HK-2 (cell line): ENCODE measurements around the gene FRS3.

Source experiments
- DNase-seq: peaks from one replicate; pipeline ENCODE4 v3.0.0-alpha.2; 2018; ENCODE audit not compliant: unreplicated experiment

Gene FRS3

DNA sequence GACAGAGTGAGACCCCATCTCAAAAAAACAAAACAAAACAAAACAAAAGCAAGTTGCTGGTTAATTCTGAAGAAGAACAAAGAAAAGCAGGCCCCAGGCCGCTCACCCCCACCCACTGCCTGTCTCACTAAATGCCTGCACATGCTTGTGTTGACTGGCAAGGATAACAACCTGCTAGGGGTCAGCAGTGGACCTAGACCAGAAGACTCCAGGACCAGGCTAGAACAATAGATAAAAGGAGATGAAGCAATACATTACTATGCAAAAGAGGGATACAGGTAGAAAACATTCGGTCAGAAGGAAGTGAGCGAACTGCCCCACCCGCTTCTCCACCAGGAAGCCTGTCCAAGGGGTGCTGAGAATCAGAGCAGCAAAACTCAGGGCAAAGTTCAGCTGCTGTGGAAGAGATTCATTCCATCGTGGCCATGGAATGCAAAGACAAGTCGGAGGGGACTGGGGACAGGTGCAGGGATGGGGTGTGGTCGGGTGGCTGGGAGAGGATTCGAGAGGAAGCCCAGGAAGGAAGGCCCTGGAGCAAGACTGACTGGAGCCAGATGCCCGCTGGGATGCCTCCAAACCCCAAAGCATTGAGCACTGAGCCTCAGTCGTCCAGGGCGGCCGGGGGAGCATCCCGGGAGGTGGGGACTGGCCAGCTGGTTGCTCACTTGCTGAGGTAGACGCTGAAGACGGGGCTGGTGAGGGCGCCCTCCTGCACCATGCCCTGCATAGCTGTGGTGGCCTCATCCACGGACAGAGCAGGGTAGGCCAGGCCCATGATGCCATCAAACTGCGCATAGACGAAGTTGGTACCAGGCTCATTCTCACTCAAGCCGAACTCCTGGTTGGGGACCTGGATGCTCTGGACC lies 37.8 kb downstream of the FRS3 start:
- DNase-seq, result no peak

GRCh38 chr6:41740366-41741162 lies 39.1 kb downstream of the FRS3 start:
- DNase-seq, result no peak

DNA sequence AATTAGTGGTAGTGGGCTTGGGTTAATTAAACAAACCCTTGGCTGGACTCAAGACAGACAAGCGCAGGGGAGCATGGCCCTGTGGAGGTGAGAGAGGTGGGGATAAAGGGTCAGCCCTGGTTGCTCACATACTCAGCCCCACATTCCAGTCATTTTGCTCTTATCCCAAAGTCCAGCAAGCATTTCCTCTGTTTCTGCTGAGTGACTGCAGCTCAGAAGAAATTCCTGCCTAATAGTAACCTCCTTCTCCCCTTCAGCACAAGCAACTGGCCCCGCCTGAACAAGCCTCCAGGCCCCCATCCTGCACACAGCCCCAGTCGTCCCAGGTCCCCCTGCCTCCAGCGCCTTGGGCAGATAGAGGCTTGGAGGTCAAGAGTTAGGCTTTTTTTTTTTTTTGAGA lies 40.7 kb downstream of the FRS3 start:
- DNase-seq, result no peak

DNA sequence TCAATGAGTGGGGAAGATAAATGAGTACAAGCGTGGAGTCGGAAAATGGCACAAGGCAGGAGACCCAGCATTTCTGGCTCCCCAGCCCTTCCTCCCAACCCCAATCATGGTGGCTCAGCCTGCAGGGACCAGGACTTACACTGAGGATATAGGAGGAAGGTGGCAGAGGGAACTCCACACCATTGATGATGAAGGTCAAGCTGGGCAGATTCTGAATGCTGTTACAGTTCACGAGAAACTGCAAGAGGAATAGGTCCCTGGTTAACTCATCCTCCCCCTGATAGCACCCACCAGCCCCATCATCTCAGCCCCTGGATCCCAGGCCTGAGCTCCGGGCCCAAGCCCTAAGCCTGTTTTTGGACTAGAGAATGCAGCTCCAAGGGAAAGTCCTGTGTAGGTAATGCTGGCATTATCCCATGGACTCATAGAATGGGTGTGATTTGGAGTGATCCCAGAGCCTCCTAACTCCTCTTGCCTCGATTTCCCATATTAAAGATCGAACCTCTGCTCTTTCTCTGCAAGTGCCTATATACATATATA lies 42.0 kb downstream of the FRS3 start:
- DNase-seq, result no peak

- no peak for DNase-seq
These were observed 42.7 kb downstream of the FRS3 start for GRCh38 chr6:41736800-41737555.

- no peak for DNase-seq
These were observed 43.4 kb downstream of the FRS3 start for GRCh38 chr6:41736186-41736733.

DNA sequence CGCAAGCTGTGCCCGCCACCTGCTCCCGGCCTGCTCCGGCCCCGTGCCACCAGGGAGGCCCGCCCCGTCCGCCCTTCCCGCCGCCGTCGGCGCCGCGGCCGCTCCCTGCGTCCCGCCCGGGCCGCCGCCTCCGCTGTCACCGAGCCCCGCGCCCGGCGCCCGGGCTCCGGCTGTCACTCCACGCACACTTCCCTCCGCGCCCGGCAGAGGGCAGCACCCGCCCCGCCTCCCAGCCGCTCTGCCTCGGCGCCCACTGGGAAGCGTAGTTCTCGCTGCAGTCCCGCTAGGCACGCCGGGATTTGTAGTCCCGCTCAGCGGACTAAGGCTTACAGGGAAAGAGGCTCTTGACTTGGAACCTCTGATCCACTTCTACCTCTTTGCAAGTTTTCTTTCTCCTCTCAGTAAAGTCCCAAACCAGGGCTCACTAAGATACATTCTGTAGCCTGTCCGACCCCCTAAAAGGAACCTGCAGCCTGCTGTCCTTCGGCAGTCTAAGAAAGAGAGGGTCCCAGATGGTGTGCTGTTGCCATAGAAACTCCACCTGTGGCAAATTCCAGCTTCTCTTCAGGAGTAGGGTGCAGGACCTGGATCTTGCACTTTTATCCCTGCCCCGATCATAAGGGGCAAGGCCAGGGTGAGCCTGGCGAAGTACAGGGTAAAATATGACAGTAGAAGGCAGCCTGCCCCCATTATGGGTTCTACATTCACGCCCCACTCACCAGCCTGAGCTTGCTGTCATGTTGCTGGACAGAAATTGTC lies 44.1 kb downstream of the FRS3 start, which contains the start of gene TFEB:
TFEB (minus strand) TSS at position 182 of the 759 bp plus-strand sequence. CDS start 44,395 bp downstream, outside the sequence.
- peak; percentile 91 for DNase-seq

DNA sequence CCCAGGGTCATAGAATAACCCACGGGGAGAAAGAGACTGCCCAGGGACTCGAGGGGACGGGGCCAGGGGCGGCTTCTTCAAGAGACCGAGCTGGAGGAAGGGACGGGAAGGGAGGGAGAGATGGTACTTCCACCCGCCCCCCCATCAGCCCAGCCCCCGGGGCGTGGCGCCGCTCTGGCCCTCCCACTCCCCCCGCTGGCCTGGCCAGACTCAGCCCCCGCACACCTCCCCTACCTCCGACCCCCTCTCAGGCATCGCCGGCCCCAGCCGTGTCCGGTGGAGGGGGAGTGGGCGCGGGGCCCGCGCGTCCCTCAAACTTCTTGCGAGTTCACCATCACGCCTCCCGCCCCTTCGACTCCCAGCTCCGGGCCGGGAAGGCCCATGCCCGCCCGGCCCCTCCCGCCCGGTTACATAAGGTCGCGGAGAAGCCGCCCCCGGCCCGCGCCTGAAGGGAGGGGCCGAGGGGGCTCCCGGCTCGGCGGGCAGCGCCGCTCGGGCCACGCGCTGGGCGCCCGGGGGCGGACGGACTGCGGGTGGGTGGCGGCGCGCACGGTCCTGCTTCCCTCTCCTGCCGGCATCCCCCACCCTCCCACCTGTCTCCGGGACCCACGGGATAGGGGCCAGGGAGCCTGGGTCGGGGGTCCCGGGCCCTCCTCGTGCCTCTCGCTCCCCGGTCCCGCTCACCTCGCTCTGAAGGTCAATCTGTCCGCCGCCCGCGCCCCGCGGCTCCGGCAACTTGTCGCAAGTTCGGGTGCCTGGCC lies 44.9 kb downstream of the FRS3 start:
- peak; percentile 69 for DNase-seq

- peak; percentile 74 for DNase-seq
These were observed 45.7 kb downstream of the FRS3 start for GRCh38 chr6:41733707-41734665.

- no peak for DNase-seq
These were observed 46.4 kb downstream of the FRS3 start for GRCh38 chr6:41733360-41733706.

GRCh38 chr6:41732591-41733359 lies 46.9 kb downstream of the FRS3 start:
- peak; percentile 39 for DNase-seq

- DNase-seq, result no peak
These were observed 47.6 kb downstream of the FRS3 start for GRCh38 chr6:41732149-41732548.

DNA sequence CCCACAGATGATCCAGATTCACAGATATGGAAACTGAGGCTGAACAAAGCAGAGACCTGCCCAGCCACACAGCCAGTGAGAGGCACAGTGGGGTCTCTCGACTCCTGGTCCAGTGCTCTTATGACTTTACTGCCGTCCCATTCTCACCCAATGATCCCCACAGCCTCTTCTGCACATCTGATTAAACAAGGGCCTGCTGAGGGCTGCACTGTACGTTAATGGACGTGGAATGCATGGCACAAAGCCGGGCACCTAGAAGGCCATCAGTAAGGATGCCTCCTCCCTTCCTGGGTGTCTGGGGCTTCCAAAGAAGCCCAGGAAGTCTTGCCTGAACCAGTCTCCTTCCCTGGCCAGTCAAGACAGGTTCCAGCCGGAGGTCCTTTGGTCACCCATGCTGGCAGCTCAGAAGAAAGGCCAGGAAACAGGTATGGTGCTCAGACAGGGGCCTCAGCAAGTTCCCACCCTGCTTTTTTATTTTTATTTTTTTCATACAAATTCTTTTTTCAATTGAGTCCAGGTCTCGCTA lies 48.1 kb downstream of the FRS3 start:
- no peak for DNase-seq

GRCh38 chr6:41730531-41731436 lies 48.9 kb downstream of the FRS3 start:
- no peak for DNase-seq

DNA sequence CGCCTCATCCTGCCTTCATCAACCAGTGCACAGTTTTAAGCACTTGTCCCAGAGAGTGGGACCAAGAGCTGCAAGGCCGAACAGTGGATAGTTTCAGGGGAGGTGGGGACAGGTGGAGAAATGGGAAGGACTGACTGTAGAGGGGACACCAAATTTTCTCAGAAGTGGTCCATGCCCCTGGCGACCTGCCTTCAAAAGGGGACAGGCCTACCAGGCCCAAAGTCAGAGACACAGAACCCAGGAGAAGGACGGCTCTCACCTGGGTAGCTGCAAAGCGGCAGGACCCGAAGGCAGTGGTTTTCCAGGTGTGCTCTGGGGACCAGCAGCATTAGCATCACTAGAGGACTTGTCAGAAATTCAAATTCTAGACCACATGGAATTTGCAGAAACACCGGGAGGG lies 50.1 kb downstream of the FRS3 start:
- no peak for DNase-seq

DNA sequence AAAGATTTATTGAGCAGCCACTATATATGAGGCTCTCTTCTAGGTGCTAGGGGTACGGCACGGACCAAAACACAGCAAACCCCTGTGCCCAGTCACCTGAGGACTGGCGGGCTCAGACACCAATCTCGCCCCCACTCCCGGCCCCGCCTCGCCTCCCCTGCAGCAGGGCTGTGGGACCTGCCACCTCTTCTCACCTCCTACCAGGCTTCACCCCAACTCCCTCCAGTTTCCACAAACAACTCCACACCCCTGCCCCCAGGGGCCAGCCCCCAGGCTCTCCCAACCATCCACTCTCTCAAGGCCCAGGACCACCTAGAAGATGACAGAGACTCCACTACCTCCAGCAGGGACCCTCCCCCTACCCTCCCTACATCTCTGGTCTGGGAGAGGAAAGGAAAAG lies 50.7 kb downstream of the FRS3 start:
- no peak for DNase-seq
